GM19438 (cell line): ENCODE results near the gene RDX.
"Not testable (repeated sequence)": the region's sequence is repeated elsewhere in the genome, so short reads cannot be mapped to it uniquely, and the experiment has no call there.

Experiments
- ATAC-seq: cut with Tn5 transposase; IDR thresholded peaks from one replicate; pipeline ENCODE4 v1.9.1; 2021; ENCODE audit warnings: low read depth; ENCODE audit not compliant: unreplicated experiment

Gene RDX

GRCh38 chr11:110208678-110209312 lies 87.6 kb downstream of the RDX start:
- ATAC-seq: not testable (repeated sequence)

GRCh38 chr11:110207123-110207522 lies 89.3 kb downstream of the RDX start:
- no peak for ATAC-seq

GRCh38 chr11:110200836-110201235 lies 95.6 kb downstream of the RDX start:
- ATAC-seq: no peak

- no peak for ATAC-seq
Observed at GRCh38 chr11:110200241-110200640, 96.2 kb downstream of the RDX start.

GRCh38 chr11:110199184-110199981 lies 97.0 kb downstream of the RDX start:
- ATAC-seq: no peak

GRCh38 chr11:110198031-110198729 lies 98.2 kb downstream of the RDX start:
- no peak for ATAC-seq

GRCh38 chr11:110196884-110197420 lies 99.5 kb downstream of the RDX start:
- ATAC-seq: no peak

GRCh38 chr11:110196241-110196754 lies 100.1 kb downstream of the RDX start:
- no peak for ATAC-seq

- ATAC-seq: not testable (repeated sequence)
Observed at GRCh38 chr11:110194211-110194766, 102.1 kb downstream of the RDX start.

- not testable (repeated sequence) for ATAC-seq
Observed at GRCh38 chr11:110192604-110193282, 103.7 kb downstream of the RDX start.

- ATAC-seq: no peak
Observed at GRCh38 chr11:110190885-110191284, 105.5 kb downstream of the RDX start.

- no peak for ATAC-seq
Observed at GRCh38 chr11:110187731-110188130, 108.7 kb downstream of the RDX start.

GRCh38 chr11:110186867-110187266 lies 109.5 kb downstream of the RDX start:
- no peak for ATAC-seq

GRCh38 chr11:110186456-110186855 lies 110.0 kb downstream of the RDX start:
- no peak for ATAC-seq

- no peak for ATAC-seq
Observed at GRCh38 chr11:110185599-110185998, 110.8 kb downstream of the RDX start.

- no peak for ATAC-seq
Observed at GRCh38 chr11:110185121-110185591, 111.3 kb downstream of the RDX start.

GRCh38 chr11:110184456-110184855 lies 112.0 kb downstream of the RDX start:
- ATAC-seq: no peak

- no peak for ATAC-seq
Observed at GRCh38 chr11:110182886-110183285, 113.5 kb downstream of the RDX start.

- no peak for ATAC-seq
Observed at GRCh38 chr11:110179064-110179463, 117.3 kb downstream of the RDX start.

- no peak for ATAC-seq
Observed at GRCh38 chr11:110177086-110177456, 119.3 kb downstream of the RDX start.
